GM11168 (cell line): ENCODE measurements around the gene HEBP2.
"Not testable (repeated sequence)": the region's sequence is repeated elsewhere in the genome, so short reads cannot be mapped to it uniquely, and the experiment has no call there.

Experiments used
- in situ Hi-C: fragments of 300-500 bp; cut with MboI; formaldehyde crosslinking; loops from one replicate; pipeline ENCODE4 v1.12.0; 2022; ENCODE audit warnings: low sequenced_read_pairs; ENCODE audit not compliant: unreplicated experiment

Gene HEBP2

GRCh38 chr6:138403801-138404665, at the start of gene HEBP2:
Gene HEBP2 (plus strand): TSS chr6:138404223. CDS start chr6:138404496, 273 bp downstream.
- in situ Hi-C loops: no loop called here

- in situ Hi-C loops: no loop called here
Measured at GRCh38 chr6:138357928-138358327, 46.1 kb upstream of the HEBP2 start.

- in situ Hi-C loops: not testable (repeated sequence)
Measured at GRCh38 chr6:138368684-138369083, 35.3 kb upstream of the HEBP2 start.

GRCh38 chr6:138370631-138371451, 33.2 kb upstream of the HEBP2 start:
- in situ Hi-C loops: no loop called here

- in situ Hi-C loops: no loop called here
Measured at GRCh38 chr6:138371452-138371711, 32.6 kb upstream of the HEBP2 start.

- in situ Hi-C loops: no loop called here
Measured at GRCh38 chr6:138371720-138372119, 32.3 kb upstream of the HEBP2 start.

GRCh38 chr6:138372711-138373463, 31.1 kb upstream of the HEBP2 start:
- in situ Hi-C loops: no loop called here

GRCh38 chr6:138374230-138374629, 29.8 kb upstream of the HEBP2 start:
- in situ Hi-C loops: no loop called here

- in situ Hi-C loops: no loop called here
Measured at GRCh38 chr6:138374815-138375214, 29.2 kb upstream of the HEBP2 start.

GRCh38 chr6:138377042-138377441, 27.0 kb upstream of the HEBP2 start:
- in situ Hi-C loops: no loop called here

GRCh38 chr6:138377844-138378243, 26.2 kb upstream of the HEBP2 start, which contains the start of gene SMIM28:
Gene SMIM28 (plus strand): TSS chr6:138377905. CDS start chr6:138378073, 168 bp downstream.
- in situ Hi-C loops: no loop called here

- in situ Hi-C loops: no loop called here
Measured at GRCh38 chr6:138378463-138378862, 25.6 kb upstream of the HEBP2 start.

GRCh38 chr6:138382498-138383265, 21.3 kb upstream of the HEBP2 start:
- in situ Hi-C loops: no loop called here

GRCh38 chr6:138383776-138384175, 20.2 kb upstream of the HEBP2 start:
- in situ Hi-C loops: no loop called here

- in situ Hi-C loops: no loop called here
Measured at GRCh38 chr6:138386897-138387296, 17.1 kb upstream of the HEBP2 start.

GRCh38 chr6:138387577-138388368, 16.2 kb upstream of the HEBP2 start:
- in situ Hi-C loops: no loop called here

- in situ Hi-C loops: no loop called here
Measured at GRCh38 chr6:138389551-138389950, 14.5 kb upstream of the HEBP2 start.

GRCh38 chr6:138393871-138394783, 9.9 kb upstream of the HEBP2 start:
- in situ Hi-C loops: no loop called here
